Activated T-cell treated with anti-CD3 and anti-CD28 coated beads for 48 hours (primary cell): ENCODE results near the gene GRAMD2A.

Source experiments
- DNase-seq: peaks from one replicate; pipeline ENCODE4 v3.0.0-alpha.2; 2020; ENCODE audit warnings: low read depth

The GRAMD2A gene

GRCh38 chr15:72133211-72133610 is 64.4 kb downstream of the GRAMD2A start:
- DNase-seq = no peak

DNA sequence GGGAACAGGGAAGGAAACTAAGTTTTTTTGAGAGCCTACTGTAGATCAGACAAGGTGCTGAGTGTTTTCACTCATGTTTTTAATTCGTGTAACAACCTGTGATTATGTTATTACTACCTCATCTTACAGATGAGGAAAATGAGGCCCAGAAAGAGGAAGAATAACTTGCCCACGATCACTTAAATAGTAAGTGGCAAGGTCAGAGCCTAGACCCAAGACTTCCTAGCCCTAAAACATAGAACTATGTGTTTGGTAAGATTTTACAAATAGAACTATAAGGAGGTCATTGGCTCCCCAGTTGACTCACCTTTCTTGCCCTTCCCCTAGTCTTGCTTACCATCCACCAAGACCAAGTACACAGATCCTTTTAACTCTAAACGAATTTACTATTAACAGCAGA is 65.7 kb downstream of the GRAMD2A start:
- DNase-seq = no peak

- DNase-seq = no peak
Observed at GRCh38 chr15:72130272-72130671, 67.3 kb downstream of the GRAMD2A start.

DNA sequence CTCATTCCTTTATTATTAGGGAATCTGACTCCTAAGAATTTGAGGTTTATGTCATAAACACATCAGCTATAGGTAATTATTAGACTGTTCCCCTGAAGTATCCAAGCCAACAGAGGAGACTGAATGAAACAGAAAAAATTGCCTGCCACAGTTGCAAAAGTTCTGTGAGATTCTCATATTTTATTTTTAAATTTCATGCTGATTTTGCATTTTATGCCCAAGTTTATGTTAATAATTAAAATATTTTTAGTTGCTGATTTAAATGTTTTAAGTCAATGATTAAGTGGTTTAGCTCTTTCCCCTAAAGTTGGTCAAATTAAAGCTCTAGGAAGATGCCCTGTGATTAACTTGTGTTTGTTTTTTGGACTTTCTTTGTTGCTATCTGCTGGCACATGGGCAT is 69.2 kb downstream of the GRAMD2A start:
- no peak for DNase-seq

GRCh38 chr15:72127724-72128322 is 69.8 kb downstream of the GRAMD2A start:
- DNase-seq = no peak

- DNase-seq = no peak
Observed at GRCh38 chr15:72124218-72124617, 73.4 kb downstream of the GRAMD2A start.

DNA sequence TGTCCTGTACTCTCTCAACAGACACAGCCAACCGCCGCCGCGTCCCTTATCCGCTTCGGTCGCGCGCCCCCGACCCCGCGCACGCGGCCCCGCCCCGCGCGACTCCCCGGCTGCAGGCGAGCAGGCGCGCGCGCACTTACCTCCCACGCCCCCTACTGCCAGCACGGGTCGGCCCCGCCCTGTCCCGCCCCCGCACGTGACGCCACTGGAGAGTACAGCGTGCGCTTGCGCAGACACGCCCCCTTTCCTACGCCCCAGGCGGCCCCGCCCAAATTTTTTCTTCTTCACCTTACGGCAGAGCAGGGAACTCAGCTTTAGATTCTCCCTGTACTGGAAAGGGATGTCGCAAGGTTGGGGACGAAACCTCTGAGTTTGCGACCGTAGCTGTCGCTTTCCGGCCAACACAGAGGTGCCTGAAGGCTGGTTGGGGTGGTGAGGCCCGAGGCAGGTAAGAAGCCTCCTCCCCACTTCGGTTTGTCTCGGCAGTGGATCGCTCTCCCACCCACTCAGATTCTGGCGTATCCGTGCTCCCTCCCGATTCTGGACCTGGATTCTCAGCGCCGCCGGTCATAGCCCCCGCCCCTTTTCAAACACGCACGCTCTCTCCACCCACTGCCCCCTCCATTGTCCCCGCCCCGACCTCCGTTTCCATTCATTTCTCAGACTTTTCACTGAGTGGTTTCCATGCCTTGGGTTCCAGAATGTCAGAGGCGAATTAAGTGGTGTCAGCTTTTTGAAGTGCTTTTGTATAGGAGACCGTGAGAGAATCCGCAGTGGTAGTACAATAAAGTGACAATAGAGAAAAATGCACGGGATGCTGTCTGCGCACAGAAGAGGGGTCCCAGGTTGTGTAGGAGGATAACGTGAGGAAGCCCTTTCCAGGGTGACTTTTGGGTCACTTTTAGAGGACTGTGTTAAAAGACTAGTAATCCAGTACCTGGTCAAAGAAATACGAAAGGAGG is 79.3 kb downstream of the GRAMD2A start, which contains the start of the genes MYO9A and SENP8:
MYO9A (minus strand) TSS at position 134 of the 962 bp plus-strand sequence. CDS start 71,587 bp downstream, outside the sequence.
SENP8 (plus strand) TSS at position 387 of the 962 bp plus-strand sequence. CDS start 21,221 bp downstream, outside the sequence.
- DNase-seq = peak; percentile 99

- DNase-seq = peak; percentile 73
Observed at GRCh38 chr15:72117486-72118016, 80.0 kb downstream of the GRAMD2A start.

- no peak for DNase-seq
Observed at GRCh38 chr15:72116731-72117485, 80.7 kb downstream of the GRAMD2A start.

GRCh38 chr15:72113347-72114031 is 84.1 kb downstream of the GRAMD2A start:
- DNase-seq = no peak

DNA sequence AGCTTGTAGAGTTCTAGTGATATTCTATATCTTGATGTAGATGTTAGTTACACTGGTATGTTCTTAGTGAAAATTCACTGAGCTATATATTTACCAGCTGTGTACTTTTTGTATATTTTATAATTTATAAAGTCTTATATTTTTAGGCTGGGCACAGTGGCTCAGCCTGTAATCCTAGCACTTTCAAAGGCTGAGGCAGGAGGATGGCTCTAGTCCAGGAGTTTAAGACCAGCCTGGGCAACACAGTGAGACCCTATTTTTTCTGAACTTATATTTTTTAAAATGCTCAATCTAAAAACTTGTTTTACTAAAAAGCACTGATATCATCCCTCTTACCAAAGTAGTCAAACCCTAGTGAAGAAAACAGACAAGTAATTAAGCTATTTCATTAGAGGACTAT is 84.8 kb downstream of the GRAMD2A start:
- DNase-seq = no peak

GRCh38 chr15:72112116-72112515 is 85.5 kb downstream of the GRAMD2A start:
- DNase-seq = no peak

GRCh38 chr15:72110355-72110754 is 87.2 kb downstream of the GRAMD2A start:
- no peak for DNase-seq
